Measurements from ENCODE around the gene PELI2.

The PELI2 gene

DNA sequence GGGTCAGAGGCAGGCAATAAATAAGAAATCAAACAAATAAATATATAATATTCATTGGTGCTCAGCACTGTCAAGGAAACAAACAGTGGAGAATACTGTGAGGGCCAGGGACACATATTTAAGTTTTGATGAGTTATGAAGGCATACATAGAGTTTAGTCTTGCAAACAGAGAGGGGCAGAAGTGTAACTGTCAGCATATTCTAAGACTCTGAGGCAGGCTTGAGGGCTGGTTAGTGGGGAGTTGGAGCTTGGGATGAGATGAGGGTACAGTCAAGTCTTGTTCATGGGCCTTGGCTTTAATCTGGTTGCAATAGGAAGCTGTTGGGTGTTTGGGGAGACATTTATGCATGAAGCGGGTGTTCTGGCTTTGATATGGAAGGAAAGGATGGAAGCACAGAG, 78.9 kb downstream of the PELI2 start:
- no peak overlapping the region for H3K27ac ChIP-seq

GRCh38 chr14:56198438-56198837, 80.2 kb downstream of the PELI2 start:
- no peak overlapping the region for H3K27ac ChIP-seq
- DNase-seq (ENCODE audit: low read depth, low spot score) = no peak

More for the DNA sequence above, 78.9 kb downstream of the PELI2 start:
- no peak for DNase-seq (ENCODE audit: low read depth, low spot score)

DNA sequence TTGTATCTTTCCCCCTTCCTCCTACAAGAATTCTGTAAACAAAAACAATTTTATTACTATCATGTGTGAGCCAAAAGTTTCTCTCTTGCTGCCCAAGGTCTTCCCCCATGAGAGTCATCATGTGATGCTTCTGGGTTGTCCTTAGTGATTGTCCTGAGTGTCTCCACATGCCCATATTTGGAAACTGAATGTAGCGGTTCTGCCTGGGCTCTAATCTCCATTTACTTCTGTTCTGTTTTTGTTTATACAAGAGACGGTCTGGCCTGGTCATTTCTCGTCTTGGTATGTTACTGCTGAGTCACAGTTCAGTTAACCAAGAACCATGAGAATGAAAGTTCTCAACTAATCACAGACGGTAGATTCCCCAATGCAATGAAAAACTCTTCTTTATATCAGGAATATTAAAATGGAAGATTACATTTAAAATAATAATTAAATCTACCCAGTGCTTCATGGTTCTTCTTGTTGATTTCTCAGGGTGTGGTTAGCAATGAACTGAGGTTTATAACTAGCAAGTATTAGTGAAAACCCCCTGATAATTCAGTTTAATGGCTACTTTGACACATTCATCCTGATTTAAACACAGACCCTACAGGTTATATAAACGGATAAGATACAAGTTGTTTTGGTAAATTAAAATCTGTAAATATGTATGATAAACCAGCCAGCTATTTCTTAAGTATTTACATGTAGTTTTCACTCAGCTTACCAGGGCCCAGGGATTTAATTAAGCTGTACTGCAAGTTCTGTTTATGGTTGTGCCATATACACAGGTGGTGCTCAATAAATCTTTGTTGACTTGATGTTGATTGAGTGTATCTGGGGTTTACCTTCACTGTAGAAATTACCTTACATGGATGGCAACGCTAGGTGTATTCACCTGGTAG, 81.1 kb downstream of the PELI2 start:
- DNase-seq (ENCODE audit: low read depth, low spot score) = no peak
- no peak overlapping the region for H3K27ac ChIP-seq

DNA sequence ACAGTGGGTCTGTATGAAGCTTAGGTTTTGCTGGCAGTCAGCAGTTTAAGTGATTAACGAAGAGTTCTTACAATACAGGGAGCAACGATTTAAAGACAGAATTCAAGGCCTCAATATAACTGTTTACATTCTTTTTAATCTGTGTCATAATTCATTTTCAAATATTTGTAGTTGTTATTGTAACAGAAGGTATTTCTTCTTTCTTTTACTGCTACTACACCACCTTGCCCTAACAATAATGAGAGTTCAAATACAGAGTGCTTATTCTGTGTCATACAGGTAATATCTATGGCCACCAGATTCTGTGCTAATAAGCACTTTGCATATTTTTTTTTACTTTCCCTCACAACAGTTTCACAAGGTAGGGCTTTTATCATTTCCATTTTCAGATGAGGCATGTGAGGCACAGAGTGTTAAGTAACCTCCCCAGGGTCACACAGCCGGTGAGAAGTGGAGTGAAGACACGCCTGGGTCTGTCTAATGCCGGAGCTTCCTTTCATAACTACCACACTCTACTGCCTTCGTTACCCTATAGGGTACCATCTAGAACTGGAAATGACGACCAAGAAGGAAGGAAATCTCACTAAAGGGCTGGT, 81.9 kb downstream of the PELI2 start:
- DNase-seq (ENCODE audit: low read depth, low spot score) = no peak

DNA sequence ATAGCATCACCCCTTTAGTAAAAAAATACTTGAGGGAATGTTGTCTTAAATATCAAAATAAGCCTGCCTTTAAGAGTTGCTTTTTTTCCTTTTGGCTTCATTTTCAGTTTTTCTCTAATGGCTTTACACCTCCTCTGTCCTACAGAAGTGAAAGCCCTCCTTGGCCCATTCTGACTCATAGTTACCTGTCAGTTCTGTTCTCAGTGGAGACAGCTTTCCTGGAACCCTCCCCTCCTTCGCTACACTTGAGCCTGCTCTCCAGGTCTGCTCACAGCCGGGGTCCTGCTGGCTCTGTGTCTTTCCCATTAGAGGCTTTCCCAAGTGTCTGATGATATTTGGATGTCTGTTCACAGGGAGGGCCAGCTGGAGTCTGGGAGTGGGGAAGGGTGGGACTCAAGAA, 84.0 kb downstream of the PELI2 start:
- H3K27ac ChIP-seq = no peak overlapping the region
- no peak for DNase-seq (ENCODE audit: low read depth, low spot score)

More for the DNA sequence above, 81.9 kb downstream of the PELI2 start:
- no peak overlapping the region for H3K27ac ChIP-seq

GRCh38 chr14:56205881-56206280, 87.7 kb downstream of the PELI2 start:
- no peak overlapping the region for H3K27ac ChIP-seq
- no peak for DNase-seq (ENCODE audit: low read depth, low spot score)

DNA sequence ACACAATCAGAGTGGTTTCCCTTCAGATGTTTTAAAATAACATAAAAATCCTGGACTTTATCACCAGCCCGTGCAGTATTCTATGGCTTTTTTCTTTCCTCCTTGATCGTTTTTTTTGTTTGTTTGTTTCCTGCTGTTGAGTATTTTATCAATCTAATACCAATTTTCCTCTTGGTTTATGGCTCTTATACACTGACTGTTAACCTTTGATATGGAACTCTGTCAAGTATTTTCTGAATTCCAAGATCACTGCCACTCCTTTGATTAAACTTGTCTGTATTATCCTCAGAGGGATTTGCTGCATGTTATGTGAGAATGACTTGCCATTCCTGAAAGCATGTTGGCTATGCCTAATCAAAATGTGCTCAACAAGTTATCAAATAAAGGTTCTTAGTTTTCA, 88.4 kb downstream of the PELI2 start:
- H3K27ac ChIP-seq = no peak overlapping the region
- no peak for DNase-seq (ENCODE audit: low read depth, low spot score)

GRCh38 chr14:56207626-56208292, 89.5 kb downstream of the PELI2 start:
- DNase-seq (ENCODE audit: low read depth, low spot score) = no peak
- no peak overlapping the region for H3K27ac ChIP-seq

DNA sequence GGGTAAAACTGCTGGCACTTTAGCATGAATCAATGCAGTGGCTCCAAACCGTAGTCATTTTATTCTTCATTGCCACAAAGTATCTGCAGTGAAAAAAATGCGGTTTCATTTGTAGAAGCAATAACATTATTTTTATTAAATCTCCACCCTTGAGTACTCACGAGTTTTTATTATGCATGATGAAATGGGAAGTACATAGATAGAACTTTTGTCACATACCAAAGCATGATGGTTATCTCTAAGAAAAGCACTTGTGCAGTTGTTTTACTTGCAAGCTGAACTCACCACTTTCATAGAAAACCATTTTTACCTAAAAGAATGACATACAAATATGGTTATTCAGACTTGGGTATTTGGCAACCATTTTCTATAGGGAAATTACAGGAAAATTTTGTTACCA, 90.3 kb downstream of the PELI2 start:
- no peak overlapping the region for H3K27ac ChIP-seq
- DNase-seq (ENCODE audit: low read depth, low spot score) = no peak

DNA sequence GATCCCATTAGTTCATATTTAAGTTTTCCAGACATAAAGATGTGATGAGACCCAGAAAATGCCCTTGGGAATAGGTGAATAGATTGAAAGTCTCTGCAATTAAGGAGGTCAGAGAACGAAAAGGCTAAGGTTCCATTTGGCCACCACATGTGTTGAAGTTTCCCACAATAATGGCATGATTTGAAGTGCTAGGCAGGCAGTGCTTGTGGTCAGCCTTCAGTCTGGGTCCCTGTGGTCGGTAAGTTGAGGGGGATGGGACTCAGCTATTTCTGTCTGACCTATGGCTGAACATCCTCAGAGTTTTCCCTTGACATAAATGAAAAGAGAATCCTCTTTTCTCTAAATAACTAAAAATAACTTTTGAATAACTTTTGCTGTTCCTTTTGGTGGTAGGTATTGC, 92.4 kb downstream of the PELI2 start:
- DNase-seq (ENCODE audit: low read depth, low spot score) = no peak
- no peak overlapping the region for H3K27ac ChIP-seq

GRCh38 chr14:56211084-56211483, 92.9 kb downstream of the PELI2 start:
- H3K27ac ChIP-seq = no peak overlapping the region
- DNase-seq (ENCODE audit: low read depth, low spot score) = no peak

GRCh38 chr14:56211844-56212243, 93.6 kb downstream of the PELI2 start:
- no peak for DNase-seq (ENCODE audit: low read depth, low spot score)
- H3K27ac ChIP-seq = no peak overlapping the region

GRCh38 chr14:56212521-56212920, 94.3 kb downstream of the PELI2 start:
- no peak for DNase-seq (ENCODE audit: low read depth, low spot score)
- H3K27ac ChIP-seq = no peak overlapping the region

DNA sequence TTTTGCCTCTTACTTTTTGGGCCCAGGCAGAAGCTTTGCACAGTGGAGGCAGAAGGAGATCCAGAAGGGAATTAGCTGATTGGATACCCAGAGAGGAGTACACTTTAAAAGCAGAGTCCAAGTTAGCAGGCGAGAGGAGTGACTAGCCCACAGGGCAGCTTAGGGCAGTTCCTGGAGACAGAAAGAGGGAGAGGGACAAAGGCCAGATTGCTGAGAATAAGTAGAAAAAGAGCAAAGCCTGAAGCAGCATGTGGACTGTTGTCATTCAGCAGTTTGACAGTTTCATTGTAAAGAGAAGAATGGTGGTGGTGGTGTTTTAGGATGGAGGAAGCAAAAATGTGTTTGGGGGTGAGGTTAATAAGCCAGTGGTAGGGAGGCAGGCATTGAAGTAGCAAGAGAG, 95.1 kb downstream of the PELI2 start:
- DNase-seq (ENCODE audit: low read depth, low spot score) = no peak
- H3K27ac ChIP-seq = no peak overlapping the region

GRCh38 chr14:56215180-56215579, 97.0 kb downstream of the PELI2 start:
- H3K27ac ChIP-seq = no peak overlapping the region
- no peak for DNase-seq (ENCODE audit: low read depth, low spot score)

DNA sequence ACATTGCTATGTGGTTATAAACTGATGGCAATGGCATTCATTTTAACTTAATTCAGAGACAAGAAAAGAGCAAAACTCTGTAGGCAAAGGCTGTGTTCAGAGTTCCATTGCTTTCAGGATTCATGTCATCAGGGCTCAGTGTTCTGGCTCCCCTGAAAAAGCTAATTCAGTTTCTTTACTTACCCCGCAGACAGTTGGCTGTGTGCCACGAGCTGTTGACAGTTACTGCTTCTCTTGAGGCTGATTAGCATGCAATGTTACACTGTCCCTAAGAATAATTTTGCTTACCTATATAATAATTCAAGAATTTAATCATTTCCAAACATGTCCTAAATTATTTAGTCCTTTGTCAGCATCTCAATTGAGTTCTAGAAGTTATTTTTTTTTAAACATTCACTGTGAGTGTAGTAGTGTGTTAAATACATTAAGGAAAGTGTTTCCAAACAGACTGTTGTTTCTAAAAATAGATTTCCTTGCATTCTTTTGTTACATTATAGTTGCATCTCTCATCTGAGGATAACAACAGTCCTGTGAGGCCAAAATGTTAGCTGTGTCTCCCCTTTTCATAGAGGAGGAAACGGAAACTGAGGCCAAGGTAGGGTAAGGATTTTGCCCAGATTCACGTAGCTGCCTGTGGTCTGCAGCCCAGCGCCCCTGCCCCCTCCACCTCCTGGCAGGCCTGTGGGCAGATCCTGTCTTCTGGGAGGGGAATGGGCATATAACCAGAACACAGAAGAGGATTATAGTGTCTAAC, 98.6 kb downstream of the PELI2 start:
- DNase-seq (ENCODE audit: low read depth, low spot score) = no peak

DNA sequence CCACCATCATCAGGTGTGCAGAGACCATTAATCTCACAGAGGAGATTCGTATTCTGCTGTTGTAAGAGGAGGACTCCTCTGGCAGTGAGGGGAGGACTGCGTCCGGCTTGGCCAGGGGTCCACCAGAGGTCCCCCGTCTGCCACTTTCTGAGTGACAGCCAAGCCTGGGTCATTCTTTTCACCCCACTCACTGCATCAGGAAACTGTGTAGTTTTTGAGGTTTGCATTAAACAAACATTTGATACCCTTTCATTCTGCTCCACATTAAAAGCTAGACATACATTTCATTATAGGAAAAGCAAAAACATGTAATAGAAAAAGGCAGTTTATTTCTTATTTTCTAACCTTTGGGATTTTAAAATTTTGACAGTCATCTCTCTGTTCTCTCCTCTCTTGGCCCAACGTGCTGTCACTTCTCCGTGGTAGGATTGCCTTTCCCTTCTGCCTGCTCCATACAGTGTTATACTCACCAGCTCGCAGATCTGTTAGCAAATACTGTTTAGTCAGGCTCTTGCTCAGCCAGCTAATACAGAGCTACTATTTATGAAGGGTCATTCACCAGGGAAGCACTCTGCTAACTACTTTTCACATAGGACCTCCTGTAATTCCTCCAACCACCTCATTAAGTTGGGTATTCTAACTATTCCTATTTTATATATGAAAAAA, 99.3 kb downstream of the PELI2 start:
- DNase-seq (ENCODE audit: low read depth, low spot score) = no peak
- H3K27ac ChIP-seq = no peak overlapping the region

More for the DNA sequence above, 98.6 kb downstream of the PELI2 start:
- H3K27ac ChIP-seq = no peak overlapping the region

- no peak for DNase-seq (ENCODE audit: low read depth, low spot score)
- no peak overlapping the region for H3K27ac ChIP-seq
Measured at GRCh38 chr14:56219666-56220413, 101.6 kb downstream of the PELI2 start.

- H3K27ac ChIP-seq = no peak overlapping the region
- DNase-seq (ENCODE audit: low read depth, low spot score) = no peak
Measured at GRCh38 chr14:56221382-56222128, 103.3 kb downstream of the PELI2 start.
